GM12878 (cell line): Measurements from ENCODE around the gene LMOD1. TPM values are rescaled to one million over a fixed set of nuclear protein-coding genes. Genes with fewer than 3 reads are reported as not detected.

Experiments used
- ATAC-seq: fragments of 200-7000 bp; cut with Tn5 transposase; 3 replicates; pipeline ENCODE4 v1.9.1; 2020; ENCODE audit warnings: mild to moderate bottlenecking, moderate library complexity
- BruUV-seq: library from RNA; stranded (reverse); fragments of 400-500 nt; replicated peaks from 2 replicates; lab custom pipeline; 2021; lab: Mats Ljungman, UMichigan
- CTCF ChIA-PET: fragments of 300-600 bp; sonication (Branson Sonifier 250); formaldehyde crosslinking; extraction: SDS; loops from one replicate; lab custom pipeline; 2021; ENCODE audit warnings: inconsistent platforms; lab: Yijun Ruan, JAX
- POLR2A ChIA-PET: fragments of 350-600 bp; formaldehyde crosslinking; extraction: SDS; loops from one replicate; lab custom pipeline; 2021; ENCODE audit warnings: inconsistent platforms; lab: Charles Lee
- RAD21 ChIA-PET: fragments of 300-600 bp; sonication (Branson Sonifier 250); formaldehyde crosslinking; loops from one replicate; lab custom pipeline; 2023; ENCODE audit warnings: antibody characterized with exemption; ENCODE audit not compliant: unreplicated experiment; lab: Charles Lee
- SMC1A ChIA-PET: fragments of 300-600 bp; sonication (Branson Sonifier 250); formaldehyde crosslinking; loops from one replicate; lab custom pipeline; 2023; ENCODE audit not compliant: unreplicated experiment, uncharacterized antibody; lab: Charles Lee
- DNase-seq: peaks from one replicate; pipeline ENCODE4 v3.0.0-alpha.2; 2011; ENCODE audit warnings: low read depth, low spot score
- FAIRE-seq: peaks from 3 replicates; lab custom pipeline; 2011; peaks lifted over from hg19 to GRCh38; lab: Jason Lieb, UNC
- H2AFZ ChIP-seq: 2 replicates; pipeline ENCODE4 v1.6.0; 2011; ENCODE audit warnings: low read depth, low read length, control low read depth; ENCODE audit not compliant: control insufficient read depth
- H3K27ac ChIP-seq: 2 replicates; pipeline ENCODE4 v1.5.1; 2011; ENCODE audit warnings: control low read depth; ENCODE audit not compliant: control insufficient read depth, insufficient read depth
- H3K27me3 ChIP-seq, 2 experiments: replicated peaks in 1 of 2; 2 replicates each; pipeline versions ENCODE4 v1.6.0 to v1.6.1; 2011; ENCODE audit warnings: low read length in 1 of 2; ENCODE audit not compliant: control insufficient read depth in 2 of 2, insufficient read depth in 2 of 2
- H3K36me3 ChIP-seq, 2 experiments: 2 replicates each; pipeline ENCODE4 v1.5.1; 2011; ENCODE audit warnings: low read length in 1 of 2; ENCODE audit not compliant: control insufficient read depth in 2 of 2, insufficient read depth in 2 of 2
- H3K4me1 ChIP-seq: 2 replicates; pipeline ENCODE4 v1.6.1; 2011; ENCODE audit warnings: mild to moderate bottlenecking, low read length, moderate library complexity, mixed read lengths; ENCODE audit not compliant: control insufficient read depth, insufficient read depth
- H3K4me2 ChIP-seq: 2 replicates; pipeline ENCODE4 v1.6.0; 2011; ENCODE audit warnings: control low read depth; ENCODE audit not compliant: control insufficient read depth, insufficient read depth
- H3K4me3 ChIP-seq: fragments of 200-600 bp; sonication (generic); 2 replicates; pipeline ENCODE4 v1.5.1; 2016
- H3K79me2 ChIP-seq: 2 replicates; pipeline ENCODE4 v1.6.0; 2011; ENCODE audit warnings: low read length; ENCODE audit not compliant: control insufficient read depth, insufficient read depth
- H3K9ac ChIP-seq: 2 replicates; pipeline ENCODE4 v1.8.0; 2011; ENCODE audit warnings: low read length, control low read depth, mixed read lengths; ENCODE audit not compliant: control insufficient read depth, insufficient read depth
- H3K9me3 ChIP-seq: replicated peaks from 3 replicates; pipeline ENCODE4 v1.5.1; 2011; ENCODE audit warnings: mild to moderate bottlenecking, low read length; ENCODE audit not compliant: control insufficient read depth, insufficient read depth
- H4K20me1 ChIP-seq: 2 replicates; pipeline ENCODE4 v1.6.0; 2011; ENCODE audit not compliant: control insufficient read depth, insufficient read depth
- CEBPB ChIP-seq, 2 experiments: fragments of 150-350 bp in 1 of 2; IDR thresholded peaks; 2 replicates each; pipeline ENCODE4 v1.6.1; 2012 to 2014; ENCODE audit warnings: low read depth in 2 of 2, low read length in 2 of 2, borderline replicate concordance in 1 of 2, inconsistent platforms in 1 of 2
- CREM ChIP-seq: IDR thresholded peaks from 2 replicates; pipeline ENCODE4 v1.6.1; 2014; ENCODE audit warnings: antibody characterized with exemption, low read depth
- ESRRA ChIP-seq: IDR thresholded peaks from 2 replicates; pipeline ENCODE4 v1.6.1; 2012; ENCODE audit warnings: mild to moderate bottlenecking, low read length, improper control_type of control experiment
- HSF1 ChIP-seq: fragments of 150-350 bp; IDR thresholded peaks from 2 replicates; pipeline ENCODE4 v1.6.1; 2014; ENCODE audit warnings: mild to moderate bottlenecking, low read depth, low read length
- KAT2A ChIP-seq: conservative IDR thresholded peaks from 2 replicates; pipeline ENCODE4 v1.6.1; 2011; ENCODE audit warnings: low read depth, low read length; ENCODE audit not compliant: control insufficient read depth
- NR2C1 ChIP-seq: fragments of 450-650 bp; IDR thresholded peaks from 2 replicates; pipeline ENCODE4 v1.6.1; 2017; ENCODE audit warnings: antibody characterized with exemption, mild to moderate bottlenecking, moderate library complexity
- RELB ChIP-seq: fragments of 450-650 bp; IDR thresholded peaks from 2 replicates; pipeline ENCODE4 v1.6.1; 2017; ENCODE audit warnings: low read depth, mild to moderate bottlenecking, moderate library complexity
- SP1 ChIP-seq: IDR thresholded peaks from one replicate; pipeline ENCODE4 v1.6.1; 2011; ENCODE audit warnings: low read depth, low read length
- in situ Hi-C: fragments of 300-500 bp; cut with MboI; formaldehyde crosslinking; loops from 9 replicates; pipeline ENCODE4 v1.14.3; 2018; ENCODE audit warnings: mixed read lengths
- intact Hi-C: fragments of 100-400 bp; cut with micrococcal nuclease; formaldehyde crosslinking; loops from one replicate; pipeline ENCODE4 v1.14.2; 2022; ENCODE audit not compliant: unreplicated experiment
- polyA plus RNA-seq, 11 experiments: library from polyadenylated mRNA; depleted of rRNA in 4 of 11; unstranded in 6 of 11; stranded (reverse) in 5 of 11; fragments of >200 nt; fragmentation: Nextera tagmentation in 4 of 11; fragmentation: Illumina TruSeq in 1 of 11; extraction: Ambion mirVana in 4 of 11; extraction: Trizol in 1 of 11; gene quantifications; 1 replicate in 1 of 11; 2 replicates in 10 of 11; pipeline versions ENCODE4 v1.2.1 to v1.2.3, GENCODE V29; 2011 to 2016; ENCODE audit warnings: inconsistent platforms in 2 of 11, missing spikeins in 2 of 11, low read depth in 1 of 11
- total RNA-seq, 4 experiments: library from RNA; depleted of rRNA in 3 of 4; stranded (reverse); fragments of >200 nt in 3 of 4; fragmentation: Illumina TruSeq in 1 of 4; extraction: Trizol in 1 of 4; gene quantifications; 2 replicates each; pipeline versions ENCODE4 v1.2.1 to v1.2.3, GENCODE V29; 2013 to 2021
- TF ChIP-seq, protein P1 (sequence below): fragments of 450-650 bp; conservative IDR thresholded peaks from 2 replicates; pipeline ENCODE4 v1.6.1; 2017; ENCODE audit warnings: mild to moderate bottlenecking, moderate library complexity

LMOD1 gene
- total and polyA plus RNA-seq, 10 of the 15 experiments (the other 5 are each of a cell fraction or from before 2014, with no cell fraction given): 0.15 TPM; not detected in 9

GRCh38 chr1:201949491-201949890 is 3.1 kb upstream of the LMOD1 start:
- Histone ChIP-seq H3K9me3 (no peaks in the 10 kb centered on the region), H3K4me3 (no peak overlapping the region), H3K79me2 (no peaks in the 10 kb centered on the region), H3K27ac (no peak overlapping the region), H3K4me2 (no peak overlapping the region), H3K27me3 (peaks cover 8 to 17% of the 10 kb centered on the region in 2 experiments), H3K36me3 (no peaks in the 10 kb centered on the region), H4K20me1 (no peaks in the 10 kb centered on the region), H3K4me1 (no peaks in the 10 kb centered on the region), H2AFZ (no peak overlapping the region), H3K9ac (no peak overlapping the region)
- TF ChIP-seq, protein P1, sequence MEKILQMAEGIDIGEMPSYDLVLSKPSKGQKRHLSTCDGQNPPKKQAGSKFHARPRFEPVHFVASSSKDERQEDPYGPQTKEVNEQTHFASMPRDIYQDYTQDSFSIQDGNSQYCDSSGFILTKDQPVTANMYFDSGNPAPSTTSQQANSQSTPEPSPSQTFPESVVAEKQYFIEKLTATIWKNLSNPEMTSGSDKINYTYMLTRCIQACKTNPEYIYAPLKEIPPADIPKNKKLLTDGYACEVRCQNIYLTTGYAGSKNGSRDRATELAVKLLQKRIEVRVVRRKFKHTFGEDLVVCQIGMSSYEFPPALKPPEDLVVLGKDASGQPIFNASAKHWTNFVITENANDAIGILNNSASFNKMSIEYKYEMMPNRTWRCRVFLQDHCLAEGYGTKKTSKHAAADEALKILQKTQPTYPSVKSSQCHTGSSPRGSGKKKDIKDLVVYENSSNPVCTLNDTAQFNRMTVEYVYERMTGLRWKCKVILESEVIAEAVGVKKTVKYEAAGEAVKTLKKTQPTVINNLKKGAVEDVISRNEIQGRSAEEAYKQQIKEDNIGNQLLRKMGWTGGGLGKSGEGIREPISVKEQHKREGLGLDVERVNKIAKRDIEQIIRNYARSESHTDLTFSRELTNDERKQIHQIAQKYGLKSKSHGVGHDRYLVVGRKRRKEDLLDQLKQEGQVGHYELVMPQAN: no peak
- TF ChIP-seq NR2C1: no peak
- TF ChIP-seq KAT2A: no peak
- TF ChIP-seq HSF1: no peak
- TF ChIP-seq SP1: no peak
- TF ChIP-seq ESRRA: no peak
- no peak for TF ChIP-seq CREM
- TF ChIP-seq CEBPB (IDR thresholded peaks at IDR 0.05; ENCODE audit: borderline replicate concordance in 1 of 2, low read depth in 2 of 2, low read length in 2 of 2): no peak
- TF ChIP-seq RELB: no peak
- ATAC-seq: no peak
- FAIRE-seq: no peak
- SMC1A ChIA-PET: no interaction called here
- in situ Hi-C loops (no loop called here), intact Hi-C loops (no loop called here)
- DNase-seq: no peak
- BruUV-seq: no TSS peak
- CTCF ChIA-PET: interaction anchor here (0.7 to 2.5 kb wide), 2 partner anchors 23 to 53 kb away, joined by 4 to 11 read pairs; no protein-coding TSS in a partner anchor
- RAD21 ChIA-PET: no interaction called here
- POLR2A ChIA-PET: no interaction called here
